OCI-M1 (cell line): Measurements from ENCODE around the gene PTCRA.

Source experiments
- DNase-seq: peaks from one replicate; lab custom pipeline; 2025; lab: John Stamatoyannopoulos, UW

Gene PTCRA

GRCh38 chr6:42971746-42972327 is 56.0 kb downstream of the PTCRA start:
- DNase-seq, result no peak

- DNase-seq, result no peak
These were observed 58.1 kb downstream of the PTCRA start for GRCh38 chr6:42973926-42974325.

- DNase-seq, result no peak
These were observed 59.2 kb downstream of the PTCRA start for GRCh38 chr6:42974919-42975505.
